ENCODE results near the gene CCDC47.

Gene CCDC47

GRCh38 chr17:63697341-63698286 is 75.8 kb downstream of the CCDC47 start:
- peak; percentile 16 to 32 (median 17) for DNase-seq

- peak in 1 of 3 experiments; percentile 30 for DNase-seq
Observed at GRCh38 chr17:63696381-63696961, 76.9 kb downstream of the CCDC47 start.

- no peak for DNase-seq
Observed at GRCh38 chr17:63695889-63696288, 77.5 kb downstream of the CCDC47 start.

Data from NCI-H1417 (cell line).